ENCODE results near the gene DOCK1. TPM values are rescaled to one million over a fixed set of nuclear protein-coding genes. Genes with fewer than 3 reads are reported as not detected.

The DOCK1 gene
- total RNA-seq, 2 donors from 2014 or later, result 41.2 to 56.0 TPM

GRCh38 chr10:127444155-127444554 lies 538.9 kb downstream of the DOCK1 start:
- DNase-seq (ENCODE audit: low spot score), result no peak
- Histone ChIP-seq H3K27me3 (replicated peaks; ENCODE audit: insufficient read depth) (no peaks in the 10 kb centered on the region), H3K36me3 (peaks cover 5 to 6% of the 10 kb centered on the region in 2 donors), H3K4me1 (replicated peaks) (no peaks in the 10 kb centered on the region), H3K4me3 (no peak overlapping the region), H3K27ac (no peak overlapping the region), H3K9me3 (no peaks in the 10 kb centered on the region)
- 87% methylated on average over 13 of the region's 13 CpGs for WGBS
- intact Hi-C loops (cut with DNase I), result no loop called here
- TF ChIP-seq POLR2A (IDR thresholded peaks at IDR 0.05) (no peak), POLR2AphosphoS5 (IDR thresholded peaks at IDR 0.05) (no peak), CTCF (IDR thresholded peaks at IDR 0.05) (no peak)

- peaks cover 4 to 5% of the 10 kb centered on the region in 2 donors for H3K36me3 ChIP-seq
- no peak for DNase-seq (ENCODE audit: low spot score)
- TF ChIP-seq POLR2A (IDR thresholded peaks at IDR 0.05) (no peak), CTCF (IDR thresholded peaks at IDR 0.05) (no peak), POLR2AphosphoS5 (IDR thresholded peaks at IDR 0.05) (no peak)
- H3K27ac ChIP-seq, result no peak overlapping the region
- H3K4me3 ChIP-seq, result no peak overlapping the region
- intact Hi-C loops (cut with DNase I), result no loop called here
- WGBS, result 82% methylated on average over 17 of the region's 17 CpGs
- H3K4me1 ChIP-seq (replicated peaks), result no peaks in the 10 kb centered on the region
- H3K27me3 ChIP-seq (replicated peaks; ENCODE audit: insufficient read depth), result no peaks in the 10 kb centered on the region
- H3K9me3 ChIP-seq, result no peaks in the 10 kb centered on the region
These were observed 542.0 kb downstream of the DOCK1 start for GRCh38 chr10:127447197-127447596.

GRCh38 chr10:127449490-127449889 lies 544.3 kb downstream of the DOCK1 start:
- Histone ChIP-seq H3K27me3 (replicated peaks; ENCODE audit: insufficient read depth) (no peaks in the 10 kb centered on the region), H3K4me1 (replicated peaks) (no peaks in the 10 kb centered on the region), H3K9me3 (no peaks in the 10 kb centered on the region), H3K27ac (no peak overlapping the region), H3K4me3 (no peak overlapping the region), H3K36me3 (peaks cover 0 to 3% of the 10 kb centered on the region in 2 donors)
- DNase-seq (ENCODE audit: low spot score), result no peak
- no peak for TF ChIP-seq POLR2A (IDR thresholded peaks at IDR 0.05)
- intact Hi-C loops (cut with DNase I), result no loop called here
- 85% methylated on average over 3 of the region's 3 CpGs for WGBS

GRCh38 chr10:127450644-127451043 lies 545.4 kb downstream of the DOCK1 start:
- 66% methylated on average over 4 of the region's 4 CpGs for WGBS

GRCh38 chr10:127451628-127452027 lies 546.4 kb downstream of the DOCK1 start:
- WGBS, result 89% methylated on average over 4 of the region's 4 CpGs
- no peak for TF ChIP-seq POLR2AphosphoS5 (IDR thresholded peaks at IDR 0.05)
- no peak for TF ChIP-seq CTCF (IDR thresholded peaks at IDR 0.05)
- TF ChIP-seq POLR2A (IDR thresholded peaks at IDR 0.05), result no peak
- intact Hi-C loops (cut with DNase I), result no loop called here
- Histone ChIP-seq H3K36me3 (no peaks in the 10 kb centered on the region), H3K4me1 (replicated peaks) (no peaks in the 10 kb centered on the region), H3K9me3 (no peaks in the 10 kb centered on the region), H3K27ac (no peak overlapping the region), H3K4me3 (no peak overlapping the region), H3K27me3 (replicated peaks; ENCODE audit: insufficient read depth) (no peaks in the 10 kb centered on the region)
- DNase-seq (ENCODE audit: low spot score), result no peak

More at GRCh38 chr10:127450644-127451043, 545.4 kb downstream of the DOCK1 start:
- H3K27ac ChIP-seq, result no peak overlapping the region
- no peaks in the 10 kb centered on the region for H3K4me1 ChIP-seq (replicated peaks)
- no peaks in the 10 kb centered on the region for H3K9me3 ChIP-seq
- no peak overlapping the region for H3K4me3 ChIP-seq
- no peak for DNase-seq (ENCODE audit: low spot score)
- H3K27me3 ChIP-seq (replicated peaks; ENCODE audit: insufficient read depth), result no peaks in the 10 kb centered on the region
- intact Hi-C loops (cut with DNase I), result no loop called here
- TF ChIP-seq CTCF (IDR thresholded peaks at IDR 0.05) (no peak), POLR2AphosphoS5 (IDR thresholded peaks at IDR 0.05) (no peak), POLR2A (IDR thresholded peaks at IDR 0.05) (no peak)
- H3K36me3 ChIP-seq, result no peaks in the 10 kb centered on the region
